DOHH2 (cell line): Measurements from ENCODE around the gene PNPLA2.

Experiments
- H3F3A ChIP-seq: fragments of 200-600 bp; sonication (generic), shearing (Covaris generic); 2 replicates; pipeline ENCODE4 v1.6.0; 2016; ENCODE audit warnings: antibody characterized with exemption, mild to moderate bottlenecking; ENCODE audit not compliant: control insufficient read depth, insufficient read depth
- H3K27ac ChIP-seq: fragments of 200-600 bp; sonication (generic); 2 replicates; pipeline ENCODE4 v1.5.1; 2014; ENCODE audit warnings: low read depth, mild to moderate bottlenecking, low read length, moderate library complexity
- H3K27me3 ChIP-seq: fragments of 200-600 bp; sonication (generic); 2 replicates; pipeline ENCODE4 v1.6.1; 2014; ENCODE audit warnings: mild to moderate bottlenecking, low read length, mixed read lengths; ENCODE audit not compliant: control insufficient read depth
- H3K36me3 ChIP-seq: fragments of 200-600 bp; sonication (generic); 2 replicates; pipeline ENCODE4 v1.6.1; 2014; ENCODE audit warnings: mild to moderate bottlenecking, low read length, moderate library complexity, mixed read lengths; ENCODE audit not compliant: control insufficient read depth
- H3K4me1 ChIP-seq: fragments of 200-600 bp; sonication (generic); 2 replicates; pipeline ENCODE4 v1.6.1; 2014; ENCODE audit warnings: mild to moderate bottlenecking, low read length, mixed read lengths; ENCODE audit not compliant: control insufficient read depth
- H3K4me2 ChIP-seq: fragments of 200-600 bp; sonication (generic); 2 replicates; pipeline ENCODE4 v1.6.0; 2014; ENCODE audit warnings: mild to moderate bottlenecking, low read length, moderate library complexity
- H3K4me3 ChIP-seq: fragments of 200-600 bp; sonication (generic); 2 replicates; pipeline ENCODE4 v1.5.1; 2014; ENCODE audit warnings: mild to moderate bottlenecking, low read length, mixed read lengths
- H3K79me2 ChIP-seq: fragments of 200-600 bp; sonication (generic); 2 replicates; pipeline ENCODE4 v1.6.1; 2014; ENCODE audit warnings: mild to moderate bottlenecking, low read length, mixed read lengths; ENCODE audit not compliant: control insufficient read depth
- H3K9me2 ChIP-seq: fragments of 200-600 bp; sonication (generic); replicated peaks from 2 replicates; pipeline ENCODE4 v1.6.1; 2014; ENCODE audit warnings: mild to moderate bottlenecking, low read length, mixed read lengths; ENCODE audit not compliant: control insufficient read depth
- H3K9me3 ChIP-seq: fragments of 200-600 bp; sonication (generic); 2 replicates; pipeline ENCODE4 v1.6.1; 2014; ENCODE audit warnings: antibody characterized with exemption, low read length, mixed read lengths; ENCODE audit not compliant: control insufficient read depth, insufficient read depth
- H4K20me1 ChIP-seq: fragments of 200-600 bp; sonication (generic); 2 replicates; pipeline ENCODE4 v1.6.0; 2014; ENCODE audit warnings: low read depth, mild to moderate bottlenecking, antibody characterized with exemption, low read length, moderate library complexity; ENCODE audit not compliant: control insufficient read depth, insufficient read depth
- CTCF ChIP-seq: fragments of 200-600 bp; sonication (generic); IDR thresholded peaks from one replicate; pipeline ENCODE4 v1.5.1; 2014; ENCODE audit warnings: antibody characterized with exemption, mild to moderate bottlenecking, low read depth, low read length; ENCODE audit not compliant: poor library complexity, severe bottlenecking
- EZH2phosphoT487 ChIP-seq: fragments of 200-600 bp; sonication (generic); IDR thresholded peaks from 2 replicates; pipeline ENCODE4 v1.6.1; 2017; ENCODE audit warnings: borderline replicate concordance, mild to moderate bottlenecking, antibody characterized with exemption, low read length, moderate library complexity, mixed read lengths

Gene PNPLA2

GRCh38 chr11:776561-777287 is 42.0 kb upstream of the PNPLA2 start:
- H3K4me3 ChIP-seq = peak overlapping the region; percentile 95
- peaks cover 19% of the 10 kb centered on the region for H3K4me1 ChIP-seq
- H3K9me3 ChIP-seq = no peaks in the 10 kb centered on the region
- H3F3A ChIP-seq = no peaks in the 10 kb centered on the region
- H3K79me2 ChIP-seq = peaks cover 71% of the 10 kb centered on the region
- TF ChIP-seq CTCF (peak; percentile 17), EZH2phosphoT487 (no peak)
- H3K27ac ChIP-seq = peak overlapping the region; percentile 55
- peak overlapping the region; percentile 94 for H3K4me2 ChIP-seq
- H3K36me3 ChIP-seq = peaks cover 57% of the 10 kb centered on the region
- H4K20me1 ChIP-seq = no peaks in the 10 kb centered on the region
- H3K27me3 ChIP-seq = no peaks in the 10 kb centered on the region
- no peaks in the 10 kb centered on the region for H3K9me2 ChIP-seq

DNA sequence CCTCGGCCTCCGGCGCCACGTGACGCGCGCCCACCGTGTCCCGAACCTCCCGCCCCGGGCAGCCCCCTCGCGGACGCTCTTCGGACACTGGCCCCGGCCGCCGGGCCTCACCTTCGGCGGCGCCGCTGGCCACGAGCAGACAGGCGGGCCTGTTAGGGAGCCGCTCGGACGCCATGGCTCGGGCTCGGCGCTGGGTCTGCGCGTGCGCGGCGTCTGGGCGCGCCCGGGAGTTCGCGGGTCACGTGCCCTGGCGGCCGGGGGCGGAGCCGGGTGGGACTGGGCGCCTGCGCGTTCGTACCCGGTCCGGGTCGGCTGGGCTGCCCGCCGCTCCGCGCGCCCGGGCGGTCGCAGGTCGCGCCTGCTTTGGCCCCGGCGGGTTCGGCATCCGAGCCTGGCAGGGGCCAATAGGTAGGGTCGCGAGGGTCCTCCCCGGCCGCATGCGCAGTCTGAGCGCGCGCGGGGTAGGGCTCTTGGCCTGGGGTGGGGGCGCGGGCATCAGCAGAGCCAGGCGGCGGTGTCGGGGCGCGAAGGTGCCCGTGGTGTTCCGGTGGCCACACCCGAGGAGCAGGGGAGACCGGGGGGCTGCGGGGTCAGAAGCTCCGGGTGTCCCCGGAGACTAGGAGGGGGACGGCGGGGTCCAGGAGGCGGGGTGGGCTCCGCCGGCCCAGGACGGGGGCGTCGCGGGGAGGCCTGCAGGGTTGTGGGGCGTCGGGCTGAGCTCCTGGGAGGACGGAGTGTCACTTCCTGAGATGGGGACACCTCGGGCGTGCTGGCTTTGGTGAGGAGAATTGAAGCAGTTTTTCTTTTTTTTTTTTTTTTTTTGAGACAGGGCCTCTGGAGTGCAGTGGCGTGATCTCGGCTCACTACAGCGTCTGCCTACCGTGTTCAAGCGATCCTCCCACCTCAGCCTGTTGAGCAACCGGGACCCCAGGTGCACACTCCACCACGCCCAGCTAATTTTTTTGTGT is 41.1 kb upstream of the PNPLA2 start, which contains the start of gene GATD1:
Gene GATD1 (minus strand): TSS at position 200 of the 968 bp plus-strand sequence. CDS start 25 bp downstream, at position 175.
- peaks cover 49% of the 10 kb centered on the region for H3K36me3 ChIP-seq
- H3K9me3 ChIP-seq = no peaks in the 10 kb centered on the region
- TF ChIP-seq CTCF (no peak), EZH2phosphoT487 (no peak)
- H3K27me3 ChIP-seq = no peaks in the 10 kb centered on the region
- peaks cover 68% of the 10 kb centered on the region for H3K79me2 ChIP-seq
- peak within 1 kb of the TSS; percentile 94 for H3K4me2 ChIP-seq
- H3K4me1 ChIP-seq = peaks cover 19% of the 10 kb centered on the region
- H4K20me1 ChIP-seq = no peaks in the 10 kb centered on the region
- peak within 1 kb of the TSS; percentile 95 for H3K4me3 ChIP-seq
- no peaks in the 10 kb centered on the region for H3F3A ChIP-seq
- H3K27ac ChIP-seq = peak within 1 kb of the TSS; percentile 55
- H3K9me2 ChIP-seq = no peaks in the 10 kb centered on the region

DNA sequence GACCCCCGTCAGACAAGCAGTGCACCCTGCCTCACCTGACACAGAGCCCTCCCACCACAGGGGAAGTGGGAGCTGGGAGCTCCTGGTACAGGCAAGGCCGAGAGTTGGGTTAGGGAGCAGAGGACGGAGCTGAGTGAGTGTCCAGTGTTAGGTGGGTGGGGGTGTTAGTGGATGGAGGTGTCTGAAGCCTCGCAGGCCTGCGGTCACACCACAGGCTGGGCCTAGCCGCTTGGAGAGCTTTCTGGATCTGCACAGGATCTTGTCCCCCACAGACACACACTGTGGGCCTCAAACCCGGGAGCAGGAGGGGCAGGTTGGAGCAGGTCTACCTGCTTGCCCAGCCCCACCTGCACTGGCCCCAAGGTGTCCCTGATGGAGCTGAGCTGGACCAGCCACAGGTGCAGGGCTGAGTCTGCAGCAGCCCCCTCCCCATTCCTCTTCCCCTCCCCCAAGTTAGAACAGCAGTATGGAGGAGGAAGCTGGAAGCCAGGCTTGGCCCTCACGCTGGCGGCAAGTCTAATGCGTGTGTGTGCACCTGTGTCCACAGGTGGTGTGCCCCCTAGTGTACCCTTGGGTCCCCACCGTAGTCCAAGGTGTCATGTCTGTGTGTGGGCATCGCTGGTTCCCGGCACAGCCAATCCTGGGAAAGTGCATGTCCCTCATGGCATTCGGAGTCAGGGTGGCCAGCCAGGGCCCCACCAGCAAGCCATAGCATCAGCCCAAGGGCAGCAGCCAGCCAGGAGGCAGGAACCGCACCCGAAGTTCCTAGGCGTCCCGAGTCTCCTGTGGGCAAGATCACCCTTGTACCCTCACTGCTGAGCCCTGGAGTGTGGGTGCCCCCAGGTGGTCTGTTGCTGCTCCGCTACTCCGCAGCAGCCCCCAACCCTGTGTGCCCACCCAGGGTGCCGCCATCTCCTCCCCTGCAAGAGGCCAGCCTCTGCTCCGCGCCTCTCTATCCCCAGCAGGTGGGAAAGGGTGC is 39.4 kb upstream of the PNPLA2 start:
- no peaks in the 10 kb centered on the region for H3K9me2 ChIP-seq
- TF ChIP-seq CTCF (peak; percentile 32), EZH2phosphoT487 (no peak)
- peaks cover 51% of the 10 kb centered on the region for H3K79me2 ChIP-seq
- no peaks in the 10 kb centered on the region for H4K20me1 ChIP-seq
- peak overlapping the region; percentile 94; the same call in 1 of the 2 replicates for H3K4me2 ChIP-seq
- H3F3A ChIP-seq = no peaks in the 10 kb centered on the region
- no peaks in the 10 kb centered on the region for H3K9me3 ChIP-seq
- peaks cover 32% of the 10 kb centered on the region for H3K36me3 ChIP-seq
- no peak overlapping the region for H3K27ac ChIP-seq
- no peak overlapping the region for H3K4me3 ChIP-seq
- H3K27me3 ChIP-seq = no peaks in the 10 kb centered on the region
- H3K4me1 ChIP-seq = peaks cover 19% of the 10 kb centered on the region
